Trophoblast cell (in vitro differentiated cells and primary cell): ENCODE data around the gene CHN2.

ENCODE experiments used
- DNase-seq, 2 donors: peaks; one replicate each; pipeline ENCODE4 v3.0.0-alpha.2; 2016
- H2AFZ ChIP-seq: 2 replicates; pipeline ENCODE4 v1.6.1; 2013; ENCODE audit warnings: low read length, moderate library complexity, mild to moderate bottlenecking; ENCODE audit not compliant: insufficient read depth, poor library complexity
- H2AK5ac ChIP-seq: 2 replicates; pipeline ENCODE4 v1.6.1; 2013; ENCODE audit warnings: mild to moderate bottlenecking, low read length
- H2BK120ac ChIP-seq: 2 replicates; pipeline ENCODE4 v1.6.1; 2013; ENCODE audit warnings: low read length, mild to moderate bottlenecking, moderate library complexity; ENCODE audit not compliant: insufficient read depth, poor library complexity
- H2BK12ac ChIP-seq: 2 replicates; pipeline ENCODE4 v1.6.1; 2013; ENCODE audit warnings: mild to moderate bottlenecking, low read length, moderate library complexity
- H2BK5ac ChIP-seq: 2 replicates; pipeline ENCODE4 v1.6.1; 2013; ENCODE audit warnings: low read length, low read depth, moderate library complexity, mild to moderate bottlenecking; ENCODE audit not compliant: poor library complexity
- H3K14ac ChIP-seq: 2 replicates; pipeline ENCODE4 v1.6.1; 2013; ENCODE audit warnings: mild to moderate bottlenecking, low read length
- H3K18ac ChIP-seq: 2 replicates; pipeline ENCODE4 v1.6.1; 2013; ENCODE audit warnings: mild to moderate bottlenecking, low read length
- H3K23ac ChIP-seq: 2 replicates; pipeline ENCODE4 v1.6.1; 2013; ENCODE audit warnings: low read length
- H3K27ac ChIP-seq: 2 replicates; pipeline ENCODE4 v1.5.1; 2013; ENCODE audit warnings: low read depth, mild to moderate bottlenecking, inconsistent platforms, low read length, moderate library complexity
- H3K27me3 ChIP-seq: 2 replicates; pipeline ENCODE4 v1.6.1; 2013; ENCODE audit warnings: inconsistent platforms, mild to moderate bottlenecking, low read length, moderate library complexity; ENCODE audit not compliant: insufficient read depth
- H3K36me3 ChIP-seq, 2 experiments: 1 replicate in 1 of 2; 2 replicates in 1 of 2; pipeline ENCODE4 v1.6.1; 2013; ENCODE audit warnings: low read length in 2 of 2, mild to moderate bottlenecking in 2 of 2, moderate library complexity in 1 of 2; ENCODE audit not compliant: insufficient read depth in 2 of 2, control insufficient read depth in 1 of 2
- H3K4ac ChIP-seq: 2 replicates; pipeline ENCODE4 v1.6.1; 2013; ENCODE audit warnings: low read depth, mild to moderate bottlenecking, low read length, moderate library complexity
- H3K4me1 ChIP-seq, 2 experiments: 1 replicate in 1 of 2; 2 replicates in 1 of 2; pipeline ENCODE4 v1.6.1; 2013; ENCODE audit warnings: low read length in 2 of 2, mild to moderate bottlenecking in 2 of 2, moderate library complexity in 1 of 2; ENCODE audit not compliant: insufficient read depth in 2 of 2, control insufficient read depth in 1 of 2
- H3K4me2 ChIP-seq: 2 replicates; pipeline ENCODE4 v1.6.1; 2013; ENCODE audit warnings: inconsistent platforms, mild to moderate bottlenecking, low read length, moderate library complexity
- H3K4me3 ChIP-seq: 2 replicates; pipeline ENCODE4 v1.5.1; 2013; ENCODE audit warnings: mild to moderate bottlenecking, low read depth, low read length, inconsistent platforms
- H3K79me1 ChIP-seq: one replicate; pipeline ENCODE4 v1.6.1; 2013; ENCODE audit warnings: low read length
- H3K79me2 ChIP-seq: 2 replicates; pipeline ENCODE4 v1.6.1; 2013; ENCODE audit warnings: low read length, mild to moderate bottlenecking; ENCODE audit not compliant: control insufficient read depth, insufficient read depth, poor library complexity
- H3K9ac ChIP-seq: 2 replicates; pipeline ENCODE4 v1.6.1; 2013; ENCODE audit warnings: mild to moderate bottlenecking, low read length
- H3K9me3 ChIP-seq: 2 replicates; pipeline ENCODE4 v1.6.1; 2013; ENCODE audit warnings: low read depth, mild to moderate bottlenecking, control low read depth, inconsistent platforms, low read length; ENCODE audit not compliant: insufficient read depth
- H4K12ac ChIP-seq: 2 replicates; pipeline ENCODE4 v1.6.1; 2013; ENCODE audit warnings: low read depth, mild to moderate bottlenecking, low read length, moderate library complexity
- H4K8ac ChIP-seq: 2 replicates; pipeline ENCODE4 v1.6.1; 2013; ENCODE audit warnings: low read depth, mild to moderate bottlenecking, low read length, moderate library complexity
- H4K91ac ChIP-seq: one replicate; pipeline ENCODE4 v1.6.1; 2013; ENCODE audit warnings: low read depth, mild to moderate bottlenecking, low read length, moderate library complexity
- WGBS: extraction: QIAGEN DNeasy Blood & Tissue Kit; methylation state at CpG from one replicate; pipeline ENCODE4 v1.1.7; 2013; ENCODE audit warnings: missing lambda C conversion rate; ENCODE audit not compliant: insufficient read length, insufficient coverage; ENCODE audit errors: extremely low coverage; 5-methylcytosine and 5-hydroxymethylcytosine counted together

The CHN2 gene

DNA sequence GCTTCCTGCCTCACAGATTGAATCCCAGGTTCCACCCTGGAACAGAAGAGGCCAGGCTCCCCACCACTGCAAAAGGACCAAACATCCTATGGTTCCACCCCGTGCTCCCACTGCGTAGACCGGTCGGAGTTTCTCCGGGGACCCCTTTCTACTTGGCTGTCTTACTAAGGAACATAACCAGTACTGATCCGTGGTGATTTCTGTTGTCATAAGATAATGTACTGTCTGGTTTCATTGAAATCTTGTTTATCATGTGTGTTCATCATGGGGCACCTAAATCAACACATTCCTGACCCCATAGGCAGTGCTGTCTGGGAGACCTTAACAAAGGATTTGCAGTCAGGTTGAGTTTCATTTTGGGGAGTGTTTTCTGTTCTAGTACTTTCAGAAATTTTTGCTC is 104.5 kb downstream of the CHN2 start:
- H3K36me3 ChIP-seq, result no peaks in the 10 kb centered on the region
- H4K12ac ChIP-seq, result no peak overlapping the region
- H3K79me1 ChIP-seq, result peaks cover 13% of the 10 kb centered on the region
- no peak overlapping the region for H3K9ac ChIP-seq
- WGBS, result no CpG with 5 or more reads among the region's 6 CpGs
- H2AK5ac ChIP-seq, result no peak overlapping the region
- H3K18ac ChIP-seq, result no peak overlapping the region
- no peaks in the 10 kb centered on the region for H3K9me3 ChIP-seq
- peaks cover 9% of the 10 kb centered on the region for H3K79me2 ChIP-seq
- no peaks in the 10 kb centered on the region for H3K27me3 ChIP-seq
- H3K27ac ChIP-seq, result peak overlapping the region; percentile 53
- H4K91ac ChIP-seq, result no peak overlapping the region
- no peak overlapping the region for H3K4me2 ChIP-seq
- H3K4ac ChIP-seq, result no peak overlapping the region
- no peak overlapping the region for H3K14ac ChIP-seq
- no peak overlapping the region for H4K8ac ChIP-seq
- no peak overlapping the region for H2AFZ ChIP-seq
- H3K23ac ChIP-seq, result no peak overlapping the region
- H3K4me1 ChIP-seq, result peaks cover 21 to 22% of the 10 kb centered on the region in 2 experiments
- DNase-seq, result no peak
- H2BK12ac ChIP-seq, result no peak overlapping the region
- no peak overlapping the region for H2BK5ac ChIP-seq
- no peak overlapping the region for H2BK120ac ChIP-seq
- H3K4me3 ChIP-seq, result no peak overlapping the region

DNA sequence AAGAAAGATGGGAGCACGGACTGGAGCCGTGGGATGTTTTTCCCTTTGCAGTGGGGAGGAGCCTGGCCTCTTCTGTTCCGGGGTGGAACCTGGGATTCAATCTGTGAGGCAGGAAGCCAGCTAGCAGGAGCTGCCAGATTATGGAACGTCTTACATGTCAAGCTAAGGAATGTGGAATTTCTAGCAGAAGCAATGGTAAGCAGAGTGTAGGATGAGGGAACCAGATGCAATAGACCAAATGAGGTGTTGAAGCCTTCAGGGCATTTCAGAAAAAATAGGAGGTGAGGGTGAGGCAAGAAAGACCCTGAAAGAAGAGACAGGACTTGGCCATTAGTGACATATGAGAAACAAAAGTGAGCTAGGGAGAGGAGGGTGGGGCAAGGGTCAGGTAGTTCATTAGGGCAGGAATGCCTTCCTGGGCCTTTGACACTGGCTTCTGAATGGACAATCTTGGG is 105.5 kb downstream of the CHN2 start:
- no peak overlapping the region for H3K23ac ChIP-seq
- H2BK120ac ChIP-seq, result no peak overlapping the region
- H3K79me2 ChIP-seq, result peaks cover 9% of the 10 kb centered on the region
- no peak overlapping the region for H4K91ac ChIP-seq
- no peak overlapping the region for H2AK5ac ChIP-seq
- H4K12ac ChIP-seq, result no peak overlapping the region
- DNase-seq, result peak; percentile 54 to 77
- no peak overlapping the region for H2BK12ac ChIP-seq
- H4K8ac ChIP-seq, result peak overlapping the region; percentile 69
- H3K27ac ChIP-seq, result peak overlapping the region; percentile 75
- H3K4ac ChIP-seq, result no peak overlapping the region
- H3K4me3 ChIP-seq, result no peak overlapping the region
- no peaks in the 10 kb centered on the region for H3K36me3 ChIP-seq
- H3K9ac ChIP-seq, result no peak overlapping the region
- no peaks in the 10 kb centered on the region for H3K27me3 ChIP-seq
- H3K4me1 ChIP-seq, result peaks cover 22 to 25% of the 10 kb centered on the region in 2 experiments
- H2AFZ ChIP-seq, result no peak overlapping the region
- H3K9me3 ChIP-seq, result no peaks in the 10 kb centered on the region
- no peak overlapping the region for H3K18ac ChIP-seq
- peaks cover 16% of the 10 kb centered on the region for H3K79me1 ChIP-seq
- H2BK5ac ChIP-seq, result peak overlapping the region; percentile 38
- H3K14ac ChIP-seq, result no peak overlapping the region
- WGBS, result no CpG with 5 or more reads among the region's 4 CpGs
- H3K4me2 ChIP-seq, result no peak overlapping the region

DNA sequence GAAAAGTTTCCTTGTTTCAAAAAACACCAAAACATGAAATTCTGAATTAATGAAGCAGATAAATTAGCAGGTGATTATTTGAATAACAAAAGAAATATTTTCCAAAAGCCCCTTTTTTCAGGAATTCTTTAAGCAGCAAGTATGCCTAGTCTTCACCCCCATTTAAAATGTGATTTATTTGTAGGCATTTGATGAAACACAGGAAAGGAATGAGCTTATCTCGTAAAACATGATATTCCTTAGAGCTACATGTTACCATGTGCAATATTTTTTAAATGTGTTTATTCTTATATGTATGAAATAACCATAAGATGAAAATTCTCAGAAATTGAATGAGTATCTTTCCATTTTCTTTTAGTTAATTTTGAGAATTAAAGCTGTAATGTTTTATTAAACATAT is 106.1 kb downstream of the CHN2 start:
- Histone ChIP-seq H3K4me2 (no peak overlapping the region), H3K4me3 (no peak overlapping the region), H3K79me1 (peaks cover 18% of the 10 kb centered on the region), H4K12ac (no peak overlapping the region), H3K9ac (no peak overlapping the region), H4K8ac (no peak overlapping the region), H3K36me3 (no peaks in the 10 kb centered on the region), H3K27ac (peak overlapping the region; percentile 36), H3K4me1 (peaks cover 22 to 25% of the 10 kb centered on the region in 2 experiments), H2BK12ac (no peak overlapping the region), H3K23ac (no peak overlapping the region), H3K18ac (no peak overlapping the region), H2AK5ac (no peak overlapping the region), H4K91ac (no peak overlapping the region), H3K79me2 (peaks cover 8% of the 10 kb centered on the region), H2BK5ac (no peak overlapping the region), H2AFZ (no peak overlapping the region), H3K27me3 (no peaks in the 10 kb centered on the region), H3K14ac (no peak overlapping the region), H2BK120ac (no peak overlapping the region), H3K4ac (no peak overlapping the region), H3K9me3 (no peaks in the 10 kb centered on the region)
- WGBS, result no CpG with 5 or more reads among the region's 1 CpG
- DNase-seq, result peak in 1 of 2 donors; percentile 38

DNA sequence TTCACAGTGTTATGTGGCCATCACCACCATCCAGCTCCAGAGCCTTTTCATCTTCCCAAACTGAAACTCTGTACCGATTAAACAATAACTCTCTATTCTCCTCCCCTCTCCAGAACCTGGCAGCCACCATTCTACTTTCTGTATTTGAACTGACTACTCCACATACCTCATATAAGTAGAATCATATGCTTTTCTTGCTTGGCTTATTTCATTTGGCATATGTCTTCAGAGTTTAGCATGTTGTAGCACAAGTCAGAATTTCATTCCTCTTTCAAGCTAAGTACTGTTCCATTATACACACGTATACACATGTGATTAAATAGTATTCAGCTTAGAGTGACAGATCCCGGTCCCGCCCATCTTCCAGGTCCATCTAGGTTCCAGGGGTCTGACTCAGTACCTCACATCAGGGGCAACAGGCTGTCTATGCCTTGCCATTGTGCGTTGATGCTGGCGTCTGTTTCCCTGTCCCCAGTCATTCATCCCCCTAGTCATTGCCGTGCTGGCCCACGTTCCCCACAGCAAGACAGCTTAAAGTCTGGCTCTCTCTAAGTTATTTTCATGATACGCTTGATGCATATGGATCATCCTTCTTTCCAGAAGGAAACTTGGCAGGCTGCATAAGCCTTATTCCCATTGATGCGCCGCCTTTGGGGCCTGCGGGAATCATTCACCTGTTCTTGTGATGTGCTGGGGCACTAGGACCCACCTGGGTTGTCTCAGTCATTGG is 108.3 kb downstream of the CHN2 start:
- Histone ChIP-seq H2BK120ac (peak overlapping the region; percentile 57), H3K9ac (no peak overlapping the region), H4K12ac (no peak overlapping the region), H3K14ac (peak overlapping the region; percentile 21), H3K23ac (no peak overlapping the region), H3K4me3 (no peak overlapping the region), H2AK5ac (peak overlapping the region; percentile 49), H3K36me3 (no peaks in the 10 kb centered on the region), H4K91ac (peak overlapping the region; percentile 58), H2BK12ac (peak overlapping the region; percentile 27), H2AFZ (no peak overlapping the region), H3K4me2 (no peak overlapping the region), H3K27ac (no peak overlapping the region), H3K27me3 (no peaks in the 10 kb centered on the region), H3K4ac (peak overlapping the region; percentile 87), H4K8ac (peak overlapping the region; percentile 17), H3K18ac (peak overlapping the region; percentile 95), H3K4me1 (peaks cover 21 to 25% of the 10 kb centered on the region in 2 experiments), H3K9me3 (no peaks in the 10 kb centered on the region), H3K79me1 (peaks cover 23% of the 10 kb centered on the region), H2BK5ac (peak overlapping the region; percentile 34), H3K79me2 (peaks cover 8% of the 10 kb centered on the region)
- no CpG with 5 or more reads among the region's 12 CpGs for WGBS
- DNase-seq, result no peak
